OCI-LY7 (cell line): ENCODE data around the gene ZNF490. TPM values are rescaled to one million over a fixed set of nuclear protein-coding genes. Genes with fewer than 3 reads are reported as not detected.

Source experiments
- BruUV-seq: library from RNA; stranded (reverse); fragments of 400-500 nt; replicated peaks from 2 replicates; lab custom pipeline; 2021; lab: Mats Ljungman, UMichigan
- CTCF ChIA-PET: fragments of 300-600 bp; sonication (Branson Sonifier 250); formaldehyde crosslinking; loops from one replicate; lab custom pipeline; 2022; ENCODE audit warnings: antibody characterized with exemption; ENCODE audit not compliant: unreplicated experiment; lab: Charles Lee
- POLR2A ChIA-PET: fragments of 300-600 bp; sonication (Branson Sonifier 250); formaldehyde crosslinking; loops from one replicate; lab custom pipeline; 2022; ENCODE audit warnings: antibody characterized with exemption; lab: Charles Lee
- DNase-seq: peaks from one replicate; pipeline ENCODE4 v3.0.0-alpha.2; 2015; ENCODE audit warnings: low spot score
- H2AFZ ChIP-seq: fragments of 200-600 bp; sonication (generic), shearing (Covaris generic); 2 replicates; pipeline ENCODE4 v1.6.1; 2014; ENCODE audit warnings: mild to moderate bottlenecking, antibody characterized with exemption, low read length, moderate library complexity
- H3K27ac ChIP-seq: fragments of 200-600 bp; sonication (generic); 2 replicates; pipeline ENCODE4 v1.5.1; 2014; ENCODE audit warnings: mixed run types, low read depth, mild to moderate bottlenecking, moderate library complexity, low read length, inconsistent platforms; ENCODE audit not compliant: poor library complexity, severe bottlenecking
- H3K36me3 ChIP-seq: fragments of 200-600 bp; sonication (generic); 2 replicates; pipeline ENCODE4 v1.6.1; 2014; ENCODE audit warnings: mild to moderate bottlenecking, antibody characterized with exemption, low read length, moderate library complexity, mixed read lengths; ENCODE audit not compliant: insufficient read depth
- H3K4me1 ChIP-seq: fragments of 200-600 bp; sonication (generic); 2 replicates; pipeline ENCODE4 v1.5.1; 2014; ENCODE audit warnings: mild to moderate bottlenecking, low read length; ENCODE audit not compliant: insufficient read depth, poor library complexity, severe bottlenecking
- H3K4me2 ChIP-seq: fragments of 200-600 bp; sonication (generic); 2 replicates; pipeline ENCODE4 v1.6.1; 2014; ENCODE audit warnings: mild to moderate bottlenecking, low read length
- H3K4me3 ChIP-seq: fragments of 200-600 bp; sonication (generic); 2 replicates; pipeline ENCODE4 v1.5.1; 2014; ENCODE audit warnings: mild to moderate bottlenecking, low read depth, low read length; ENCODE audit not compliant: poor library complexity, severe bottlenecking
- H3K79me2 ChIP-seq: fragments of 200-600 bp; sonication (generic); 2 replicates; pipeline ENCODE4 v1.6.1; 2016; ENCODE audit warnings: low read depth, mild to moderate bottlenecking, low read length, moderate library complexity, mixed read lengths; ENCODE audit not compliant: insufficient read depth
- H3K9me2 ChIP-seq: fragments of 200-600 bp; sonication (generic); 2 replicates; pipeline ENCODE4 v1.6.1; 2016; ENCODE audit warnings: mild to moderate bottlenecking, low read length, mixed read lengths; ENCODE audit not compliant: insufficient read depth
- H3K9me3 ChIP-seq: fragments of 200-600 bp; sonication (generic); 2 replicates; pipeline ENCODE4 v1.6.1; 2014; ENCODE audit warnings: mild to moderate bottlenecking, mixed run types, low read length, mixed read lengths
- H4K20me1 ChIP-seq: fragments of 200-600 bp; sonication (generic); 2 replicates; pipeline ENCODE4 v1.6.1; 2014; ENCODE audit warnings: mild to moderate bottlenecking, antibody characterized with exemption, low read length, moderate library complexity, mixed read lengths; ENCODE audit not compliant: insufficient read depth
- CTCF ChIP-seq: fragments of 200-600 bp; sonication (generic); conservative IDR thresholded peaks from 2 replicates; pipeline ENCODE4 v1.5.1; 2014; ENCODE audit warnings: mild to moderate bottlenecking, antibody characterized with exemption, low read length, moderate library complexity, mixed read lengths
- EZH2phosphoT487 ChIP-seq: fragments of 200-600 bp; sonication (generic); IDR thresholded peaks from 2 replicates; pipeline ENCODE4 v1.6.1; 2018; ENCODE audit warnings: low read depth, borderline replicate concordance, mild to moderate bottlenecking, mixed run types, antibody characterized with exemption, low read length, moderate library complexity, mixed read lengths
- intact Hi-C: fragments of 100-400 bp; cut with micrococcal nuclease; formaldehyde crosslinking; loops from one replicate; pipeline ENCODE4 v1.10.0; 2022; ENCODE audit not compliant: unreplicated experiment
- total RNA-seq, 2 experiments: library from RNA; depleted of rRNA in 1 of 2; stranded (reverse); fragments of >200 nt in 1 of 2; shearing (Covaris generic) in 1 of 2; gene quantifications; 2 replicates each; pipeline ENCODE4 v1.2.3, GENCODE V29; 2014 to 2022

The ZNF490 gene
- total RNA-seq, 2 experiments from 2014 or later = 8.1 to 8.6 TPM

GRCh38 chr19:12628040-12629022, 17.7 kb upstream of the ZNF490 start:
- intact Hi-C loops = no loop called here
- H3K27ac ChIP-seq = no peak overlapping the region
- H3K4me2 ChIP-seq = no peak overlapping the region
- H3K9me2 ChIP-seq = no peaks in the 10 kb centered on the region
- DNase-seq = no peak
- POLR2A ChIA-PET = no interaction called here
- peaks cover 52% of the 10 kb centered on the region for H3K36me3 ChIP-seq
- H3K79me2 ChIP-seq = no peaks in the 10 kb centered on the region
- no peaks in the 10 kb centered on the region for H4K20me1 ChIP-seq
- no peaks in the 10 kb centered on the region for H3K4me1 ChIP-seq
- H3K9me3 ChIP-seq = no peaks in the 10 kb centered on the region; the same call in 1 of the 2 replicates
- CTCF ChIA-PET = no interaction called here
- TF ChIP-seq EZH2phosphoT487 (no peak), CTCF (no peak)
- BruUV-seq = no TSS peak
- no peak overlapping the region for H2AFZ ChIP-seq
- no peak overlapping the region for H3K4me3 ChIP-seq

GRCh38 chr19:12626958-12627357, 16.3 kb upstream of the ZNF490 start:
- intact Hi-C loops = no loop called here
- peaks cover 52% of the 10 kb centered on the region for H3K36me3 ChIP-seq
- no peaks in the 10 kb centered on the region; the same call in 1 of the 2 replicates for H3K9me3 ChIP-seq
- no peak overlapping the region for H3K27ac ChIP-seq
- no peaks in the 10 kb centered on the region for H4K20me1 ChIP-seq
- no peaks in the 10 kb centered on the region for H3K4me1 ChIP-seq
- no peaks in the 10 kb centered on the region for H3K9me2 ChIP-seq
- POLR2A ChIA-PET = no interaction called here
- no peak overlapping the region for H3K4me2 ChIP-seq
- H3K4me3 ChIP-seq = no peak overlapping the region
- H2AFZ ChIP-seq = no peak overlapping the region
- BruUV-seq = no TSS peak
- CTCF ChIA-PET = no interaction called here
- TF ChIP-seq CTCF (no peak), EZH2phosphoT487 (no peak)
- H3K79me2 ChIP-seq = no peaks in the 10 kb centered on the region
- no peak for DNase-seq
